NCI-H2196 (cell line): Measurements from ENCODE around the gene ELOB.

Experiments used
- DNase-seq: peaks from one replicate; lab custom pipeline; 2025; ENCODE audit not compliant: unreplicated experiment; lab: John Stamatoyannopoulos, UW

The ELOB gene

GRCh38 chr16:2769100-2769529, 8.0 kb downstream of the ELOB start:
- DNase-seq, result no peak

GRCh38 chr16:2768403-2769089, 8.5 kb downstream of the ELOB start:
- DNase-seq, result no peak

GRCh38 chr16:2767891-2768290, 9.2 kb downstream of the ELOB start:
- no peak for DNase-seq

- no peak for DNase-seq
These were observed 9.8 kb downstream of the ELOB start for GRCh38 chr16:2767140-2767731.

- DNase-seq, result no peak
These were observed 10.5 kb downstream of the ELOB start for GRCh38 chr16:2766430-2767139.

- no peak for DNase-seq
These were observed 11.3 kb downstream of the ELOB start for GRCh38 chr16:2765462-2766404.

GRCh38 chr16:2764718-2765117, 12.4 kb downstream of the ELOB start:
- no peak for DNase-seq

GRCh38 chr16:2763173-2763572, 13.9 kb downstream of the ELOB start:
- no peak for DNase-seq

GRCh38 chr16:2762711-2763110, 14.4 kb downstream of the ELOB start:
- DNase-seq, result no peak

- no peak for DNase-seq
These were observed 15.0 kb downstream of the ELOB start for GRCh38 chr16:2761886-2762583.

GRCh38 chr16:2761472-2761871, 15.6 kb downstream of the ELOB start:
- no peak for DNase-seq

GRCh38 chr16:2757344-2757743, 19.7 kb downstream of the ELOB start:
- DNase-seq, result no peak

GRCh38 chr16:2756288-2757015, 20.6 kb downstream of the ELOB start:
- DNase-seq, result no peak

- no peak for DNase-seq
These were observed 21.9 kb downstream of the ELOB start for GRCh38 chr16:2755158-2755557.

GRCh38 chr16:2753733-2754020, 23.4 kb downstream of the ELOB start:
- DNase-seq, result no peak

- peak; percentile 87 for DNase-seq
These were observed 24.0 kb downstream of the ELOB start for GRCh38 chr16:2752850-2753732.

- peak; percentile 96 for DNase-seq
These were observed 24.8 kb downstream of the ELOB start, which contains the start of gene SRRM2 for GRCh38 chr16:2752035-2752849. SRRM2 (plus strand) TSS chr16:2752638; CDS start chr16:2756365, 3,727 bp downstream.

GRCh38 chr16:2751577-2752034, 25.5 kb downstream of the ELOB start:
- peak; percentile 37 for DNase-seq
